ENCODE results near the gene FAM161B.
"Not testable (repeated sequence)": the region's sequence is repeated elsewhere in the genome, so short reads cannot be mapped to it uniquely, and the experiment has no call there.

FAM161B gene

GRCh38 chr14:73943083-73943482, 6.8 kb downstream of the FAM161B start:
- no peak for DNase-seq

DNA sequence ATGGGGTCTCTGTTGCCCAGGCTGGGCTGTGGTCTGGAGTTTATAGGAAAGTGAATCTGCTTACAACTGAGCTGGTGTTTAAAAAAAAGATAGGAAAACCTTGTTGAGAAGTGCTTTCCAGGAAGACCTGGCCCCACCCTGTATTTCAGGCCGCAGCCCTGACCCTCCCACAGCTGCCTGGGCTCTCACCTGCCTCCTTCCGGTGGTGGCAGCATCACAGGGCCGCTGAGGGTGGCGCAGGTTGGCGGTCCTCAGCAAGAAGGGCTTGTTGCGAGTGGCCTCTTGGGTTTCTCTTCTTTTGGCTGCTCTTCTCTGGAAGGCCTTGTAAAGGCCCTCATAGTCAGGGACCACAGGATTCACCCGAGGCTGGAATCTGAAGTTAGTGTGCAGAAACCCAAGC, 7.7 kb downstream of the FAM161B start:
- no peak for DNase-seq

- DNase-seq: no peak
These were observed 12.9 kb downstream of the FAM161B start for GRCh38 chr14:73937012-73937411.

- DNase-seq: no peak
These were observed 13.3 kb downstream of the FAM161B start for GRCh38 chr14:73936548-73936947.

DNA sequence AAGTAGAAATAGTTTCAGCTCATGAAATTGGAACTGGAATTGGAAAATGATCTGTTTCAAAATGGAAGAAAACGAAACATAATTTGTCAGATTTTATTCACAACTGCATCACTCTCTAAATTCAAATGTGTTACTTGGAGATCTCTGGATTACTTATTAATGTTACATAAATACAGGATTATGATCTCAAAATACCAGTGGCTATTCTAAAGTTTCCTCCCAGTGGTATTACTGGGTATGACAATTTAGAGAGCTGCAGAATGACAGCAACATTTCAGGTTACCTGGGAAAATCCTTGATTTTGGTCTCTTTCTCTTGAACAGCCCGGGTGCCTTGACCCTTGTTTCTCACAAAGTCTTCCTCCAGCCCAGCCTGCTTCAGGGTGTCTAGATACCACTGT, 14.2 kb downstream of the FAM161B start:
- no peak for DNase-seq

DNA sequence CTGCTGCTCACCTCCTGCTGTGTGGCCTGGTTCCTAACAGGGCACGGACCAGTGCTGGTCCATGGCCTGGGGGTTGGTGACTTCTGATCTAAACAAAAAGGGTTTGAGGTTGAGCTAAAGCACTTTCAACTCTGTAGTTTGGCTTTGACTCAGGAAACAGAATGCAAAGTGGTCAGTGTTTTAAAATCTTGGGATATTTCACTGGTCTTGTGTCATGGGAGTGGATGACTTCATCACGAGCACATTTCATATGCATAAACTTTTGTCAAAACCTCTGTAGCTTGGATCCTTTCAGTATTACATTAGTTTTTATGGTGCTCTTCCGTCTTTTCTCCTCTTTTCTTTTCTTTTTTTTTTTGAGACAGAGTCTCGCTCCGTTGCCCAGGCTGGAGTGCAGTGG, 25.6 kb downstream of the FAM161B start:
- no peak for DNase-seq

DNA sequence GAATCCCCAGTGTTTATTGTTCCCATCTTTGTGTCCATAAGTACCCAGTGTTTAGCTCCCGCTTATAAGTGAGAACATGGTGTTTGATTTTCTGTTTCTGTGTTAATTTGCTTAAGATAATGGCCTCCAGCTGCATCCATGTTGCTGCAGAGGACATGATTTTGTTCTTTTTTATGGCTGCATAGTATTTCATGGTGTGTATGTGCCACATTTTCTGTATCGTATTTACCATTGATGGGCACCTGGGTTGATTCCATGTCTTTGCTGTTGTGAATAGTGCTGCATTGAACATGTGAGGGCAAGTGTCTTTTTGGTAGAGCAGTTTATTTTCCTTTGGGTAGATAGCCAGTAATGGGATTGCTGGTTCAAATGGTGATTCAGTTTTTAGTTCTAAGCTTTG, 30.4 kb downstream of the FAM161B start:
- DNase-seq: not testable (repeated sequence)

DNA sequence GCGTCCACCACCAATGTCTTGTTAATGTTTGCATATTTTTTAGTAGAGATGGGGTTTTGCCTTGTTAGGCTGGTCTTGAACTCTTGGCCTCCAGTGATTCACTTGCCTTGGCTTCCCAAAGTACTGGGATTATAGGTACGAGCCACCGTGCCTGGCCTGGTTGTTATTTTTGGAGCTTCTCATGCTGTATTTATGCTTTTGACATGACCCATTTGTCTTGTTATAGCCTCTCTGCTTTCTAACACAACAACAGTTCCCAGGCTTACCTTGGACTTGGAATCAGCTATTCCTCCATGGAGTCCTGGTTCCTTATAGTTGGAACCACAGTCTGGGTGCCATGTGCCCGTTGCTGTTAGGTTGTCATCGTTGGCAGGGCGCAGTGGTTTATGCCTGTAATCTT, 33.6 kb downstream of the FAM161B start:
- DNase-seq: no peak

DNA sequence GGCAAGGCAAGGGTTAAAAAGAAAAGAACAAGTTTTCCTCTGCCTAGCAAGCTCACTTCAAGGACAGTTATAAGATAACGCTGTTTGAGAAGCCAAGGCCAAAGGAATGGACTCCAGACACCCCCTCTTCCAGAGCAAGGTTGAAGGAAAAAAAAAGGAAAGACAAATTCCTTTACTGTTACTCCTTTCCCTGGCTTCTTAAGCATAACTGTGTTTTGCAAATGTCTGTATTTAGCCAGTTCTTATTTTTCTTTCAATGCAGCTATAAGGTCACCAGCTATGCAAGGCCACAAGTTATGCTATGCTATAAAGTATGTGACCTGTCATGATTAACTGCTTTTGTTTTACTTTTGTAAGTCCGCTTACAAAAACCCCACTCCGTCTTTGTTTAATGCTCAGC, 36.6 kb downstream of the FAM161B start:
- DNase-seq: no peak

- no peak for DNase-seq
These were observed 40.2 kb downstream of the FAM161B start for GRCh38 chr14:73909681-73910080.

GRCh38 chr14:73903028-73903427, 46.9 kb downstream of the FAM161B start:
- DNase-seq: no peak

DNA sequence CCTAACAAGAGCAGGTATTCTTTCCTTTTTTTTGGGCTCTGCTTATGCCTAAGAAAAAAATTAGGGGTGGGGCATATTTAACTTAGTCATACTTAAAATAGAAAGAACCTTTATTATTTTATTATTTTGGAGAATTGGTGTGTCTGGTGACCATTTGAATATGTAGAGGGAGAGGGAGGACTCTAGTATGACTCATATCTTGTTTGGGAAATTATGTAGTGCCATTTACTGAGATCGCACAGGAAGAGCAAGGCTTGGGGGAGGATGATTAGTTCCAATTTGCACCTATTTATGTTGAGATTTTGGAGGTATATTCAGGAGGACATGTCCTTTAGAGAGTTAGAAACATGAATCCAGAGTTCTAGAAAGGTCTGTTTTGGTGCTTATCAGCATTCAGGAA, 53.4 kb downstream of the FAM161B start:
- no peak for DNase-seq

DNA sequence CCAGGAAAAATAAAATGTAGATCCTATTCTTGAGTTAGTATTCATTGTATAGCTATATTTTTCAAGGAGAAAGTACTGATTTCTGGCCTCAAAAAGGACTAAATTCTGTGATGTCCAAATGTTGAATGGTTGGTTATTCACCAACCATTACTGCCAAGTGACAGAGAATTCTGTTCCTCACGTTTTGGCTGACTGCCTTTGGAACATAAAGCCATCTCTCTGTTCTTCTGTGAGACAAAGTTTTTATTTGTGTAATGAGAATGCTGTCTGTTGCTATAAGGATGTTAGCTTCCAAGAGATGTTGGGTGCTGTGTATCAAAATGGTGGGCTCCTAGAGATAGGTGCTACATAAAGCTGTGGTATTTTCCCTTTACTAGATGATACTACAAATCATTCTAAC, 54.0 kb downstream of the FAM161B start:
- peak in 11 of 58 donors; percentile 2 to 40 (median 8) for DNase-seq

- DNase-seq: not testable (repeated sequence)
These were observed 55.7 kb downstream of the FAM161B start for GRCh38 chr14:73894180-73894687.

GRCh38 chr14:73889376-73889775, 60.5 kb downstream of the FAM161B start:
- no peak for DNase-seq

GRCh38 chr14:73888971-73889370, 60.9 kb downstream of the FAM161B start:
- DNase-seq: no peak

DNA sequence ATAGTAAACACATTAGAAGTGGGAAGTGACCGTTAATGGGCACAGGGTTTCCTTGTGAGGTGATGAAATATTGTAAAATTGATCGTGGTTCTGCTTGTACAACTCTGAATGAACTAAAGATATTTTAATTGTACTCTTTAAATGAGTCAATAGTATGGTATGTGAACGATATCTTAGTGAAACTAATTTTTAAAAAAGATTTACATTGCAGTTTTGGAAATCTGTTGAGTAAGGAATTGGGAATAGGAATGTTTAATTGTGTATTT, 61.5 kb downstream of the FAM161B start:
- DNase-seq: no peak

- DNase-seq: no peak
These were observed 62.0 kb downstream of the FAM161B start for GRCh38 chr14:73887694-73888459.

DNA sequence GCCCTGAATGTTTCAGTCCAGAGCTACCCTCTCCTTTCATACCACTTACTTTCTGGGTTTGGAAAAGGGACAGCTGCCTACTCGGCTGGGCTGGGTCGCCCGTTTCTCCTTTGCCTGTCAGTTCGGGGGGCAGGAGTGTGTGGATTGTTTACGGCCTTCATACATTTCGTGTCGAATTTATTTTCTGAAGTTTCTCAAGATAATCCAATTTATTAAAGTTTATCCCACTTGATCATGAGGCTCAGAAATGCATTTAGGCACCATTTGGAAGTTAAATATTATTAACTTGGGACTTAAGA, 62.6 kb downstream of the FAM161B start:
- DNase-seq: peak in 1 of 58 donors; percentile 35

GRCh38 chr14:73886449-73887317, 63.2 kb downstream of the FAM161B start, which contains the start of gene ZNF410:
TSS of gene ZNF410 (plus strand) at chr14:73886859. CDS start at chr14:73892176, 5,317 bp downstream.
- peak; percentile 69 to 97 (median 88) for DNase-seq

- DNase-seq: no peak
These were observed 65.3 kb downstream of the FAM161B start for GRCh38 chr14:73884438-73885190.

Measured in anterior cingulate cortex (tissue), 58 donors.